ENCODE measurements around the gene FEN1. TPM values are rescaled to one million over a fixed set of nuclear protein-coding genes. Genes with fewer than 3 reads are reported as not detected.

FEN1 gene
- total and polyA plus RNA-seq, 12 donors, result 3.9 to 32.0 (median 10.0) TPM

DNA sequence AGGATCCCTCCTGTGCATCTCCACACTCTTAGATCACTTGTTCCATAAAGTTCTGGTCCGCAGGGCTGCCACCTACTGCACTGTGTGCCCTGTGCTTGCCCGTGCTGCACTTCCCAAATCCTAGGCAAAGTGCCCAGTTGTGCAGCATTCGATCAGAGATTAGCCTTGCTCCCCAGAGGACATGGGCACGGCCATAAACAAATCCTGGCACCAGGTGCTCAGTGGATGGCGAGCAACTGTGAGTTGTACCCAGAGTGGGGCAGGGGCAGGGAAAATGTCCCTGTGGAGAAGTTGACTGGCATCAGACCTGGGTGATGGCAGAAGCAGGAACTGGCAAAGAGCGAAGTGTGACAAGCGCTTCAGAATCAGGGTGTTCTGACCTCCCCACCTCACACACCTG lies 40.0 kb downstream of the FEN1 start:
- no peak for TF ChIP-seq POLR2A (IDR thresholded peaks at IDR 0.05)
- TF ChIP-seq, protein P1, sequence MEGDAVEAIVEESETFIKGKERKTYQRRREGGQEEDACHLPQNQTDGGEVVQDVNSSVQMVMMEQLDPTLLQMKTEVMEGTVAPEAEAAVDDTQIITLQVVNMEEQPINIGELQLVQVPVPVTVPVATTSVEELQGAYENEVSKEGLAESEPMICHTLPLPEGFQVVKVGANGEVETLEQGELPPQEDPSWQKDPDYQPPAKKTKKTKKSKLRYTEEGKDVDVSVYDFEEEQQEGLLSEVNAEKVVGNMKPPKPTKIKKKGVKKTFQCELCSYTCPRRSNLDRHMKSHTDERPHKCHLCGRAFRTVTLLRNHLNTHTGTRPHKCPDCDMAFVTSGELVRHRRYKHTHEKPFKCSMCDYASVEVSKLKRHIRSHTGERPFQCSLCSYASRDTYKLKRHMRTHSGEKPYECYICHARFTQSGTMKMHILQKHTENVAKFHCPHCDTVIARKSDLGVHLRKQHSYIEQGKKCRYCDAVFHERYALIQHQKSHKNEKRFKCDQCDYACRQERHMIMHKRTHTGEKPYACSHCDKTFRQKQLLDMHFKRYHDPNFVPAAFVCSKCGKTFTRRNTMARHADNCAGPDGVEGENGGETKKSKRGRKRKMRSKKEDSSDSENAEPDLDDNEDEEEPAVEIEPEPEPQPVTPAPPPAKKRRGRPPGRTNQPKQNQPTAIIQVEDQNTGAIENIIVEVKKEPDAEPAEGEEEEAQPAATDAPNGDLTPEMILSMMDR (IDR thresholded peaks at IDR 0.05), result no peak
- Histone ChIP-seq H3K36me3 (replicated peaks in 1 of 2) (peaks cover 0 to 3% of the 10 kb centered on the region in 2 donors), H3K4me1 (replicated peaks in 1 of 2) (peaks cover 34 to 68% of the 10 kb centered on the region in 2 donors), H3K27ac (peak overlapping the region in 4 of 5 donors; percentile 3 to 98 (median 94)), H3K4me3 (no peak overlapping the region), H3K9me3 (replicated peaks in 1 of 3) (no peaks in the 10 kb centered on the region), H3K27me3 (no peaks in the 10 kb centered on the region)
- WGBS, 4 donors, result 40 to 70% (median 53%) methylated on average over 5 to 7 of the region's 7 CpGs
- DNase-seq, result peak in 5 of 7 donors; percentile 50 to 84 (median 57)
- intact Hi-C loops (cut with DNase I), result no loop called here

DNA sequence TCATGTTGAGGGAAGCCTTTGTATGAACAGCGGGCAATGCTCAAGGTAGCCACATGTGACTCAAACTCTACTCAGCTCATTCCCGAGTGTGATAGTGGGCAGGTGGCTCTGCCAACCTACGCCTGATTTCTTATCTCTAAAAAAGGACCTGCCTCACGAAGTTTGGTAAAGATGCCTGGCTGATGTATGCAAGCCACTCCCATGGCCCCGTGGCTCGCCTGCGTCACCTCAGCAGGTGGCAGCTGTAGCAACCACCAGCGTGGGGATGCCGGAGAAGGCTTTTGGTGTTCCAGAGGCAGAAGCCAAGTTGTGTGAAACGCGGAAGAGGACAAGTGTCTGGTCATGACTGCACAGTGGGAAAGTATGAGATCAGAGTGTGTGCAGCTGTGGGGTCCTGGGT lies 40.8 kb downstream of the FEN1 start:
- DNase-seq, result peak in 1 of 7 donors; percentile 39
- H3K27me3 ChIP-seq, result no peaks in the 10 kb centered on the region

DNA sequence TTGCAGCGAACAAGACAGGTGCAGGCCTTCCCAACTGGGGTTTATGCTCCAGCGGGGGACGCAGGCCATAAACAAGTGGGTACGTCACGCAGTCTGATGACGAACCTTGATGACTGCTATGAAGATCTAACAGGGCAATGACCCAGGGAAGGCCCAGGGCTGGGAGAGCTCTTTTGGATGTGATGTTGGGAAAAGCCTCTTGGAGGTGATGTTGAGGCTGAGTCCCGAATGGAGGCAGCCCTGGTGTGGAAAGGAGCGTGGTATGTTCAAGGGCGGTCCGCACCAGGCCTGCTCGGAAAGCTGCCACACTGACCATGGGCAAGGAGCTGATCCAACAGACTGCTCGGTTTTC lies 41.2 kb downstream of the FEN1 start:
- Histone ChIP-seq H3K4me1 (replicated peaks in 1 of 2) (peaks cover 34 to 68% of the 10 kb centered on the region in 2 donors), H3K27me3 (no peaks in the 10 kb centered on the region), H3K27ac (peak overlapping the region; percentile 53 to 98 (median 92)), H3K9me3 (replicated peaks in 1 of 3) (no peaks in the 10 kb centered on the region), H3K4me3 (no peak overlapping the region), H3K36me3 (replicated peaks in 1 of 2) (peaks cover 0 to 14% of the 10 kb centered on the region in 2 donors)
- intact Hi-C loops (cut with DNase I), result no loop called here
- DNase-seq, result peak in 4 of 7 donors; percentile 41 to 69 (median 58)
- no peak for TF ChIP-seq POLR2A (IDR thresholded peaks at IDR 0.05)
- TF ChIP-seq, protein P1 (IDR thresholded peaks at IDR 0.05), result peak in 1 of 6 experiments; percentile 9
- 64 to 71% (median 70%) methylated on average over 11 to 12 of the region's 12 CpGs for WGBS, 4 donors

More for the DNA sequence above, 40.8 kb downstream of the FEN1 start:
- Histone ChIP-seq H3K27ac (peak overlapping the region; percentile 53 to 98 (median 92)), H3K4me1 (replicated peaks in 1 of 2) (peaks cover 34 to 68% of the 10 kb centered on the region in 2 donors), H3K9me3 (replicated peaks in 1 of 3) (no peaks in the 10 kb centered on the region), H3K36me3 (replicated peaks in 1 of 2) (peaks cover 0 to 10% of the 10 kb centered on the region in 2 donors), H3K4me3 (no peak overlapping the region)
- TF ChIP-seq POLR2A (IDR thresholded peaks at IDR 0.05), result no peak
- TF ChIP-seq, protein P1 (IDR thresholded peaks at IDR 0.05), result no peak
- intact Hi-C loops (cut with DNase I), result no loop called here
- WGBS, 4 donors, result 69 to 77% (median 69%) methylated on average over 6 to 11 of the region's 11 CpGs

DNA sequence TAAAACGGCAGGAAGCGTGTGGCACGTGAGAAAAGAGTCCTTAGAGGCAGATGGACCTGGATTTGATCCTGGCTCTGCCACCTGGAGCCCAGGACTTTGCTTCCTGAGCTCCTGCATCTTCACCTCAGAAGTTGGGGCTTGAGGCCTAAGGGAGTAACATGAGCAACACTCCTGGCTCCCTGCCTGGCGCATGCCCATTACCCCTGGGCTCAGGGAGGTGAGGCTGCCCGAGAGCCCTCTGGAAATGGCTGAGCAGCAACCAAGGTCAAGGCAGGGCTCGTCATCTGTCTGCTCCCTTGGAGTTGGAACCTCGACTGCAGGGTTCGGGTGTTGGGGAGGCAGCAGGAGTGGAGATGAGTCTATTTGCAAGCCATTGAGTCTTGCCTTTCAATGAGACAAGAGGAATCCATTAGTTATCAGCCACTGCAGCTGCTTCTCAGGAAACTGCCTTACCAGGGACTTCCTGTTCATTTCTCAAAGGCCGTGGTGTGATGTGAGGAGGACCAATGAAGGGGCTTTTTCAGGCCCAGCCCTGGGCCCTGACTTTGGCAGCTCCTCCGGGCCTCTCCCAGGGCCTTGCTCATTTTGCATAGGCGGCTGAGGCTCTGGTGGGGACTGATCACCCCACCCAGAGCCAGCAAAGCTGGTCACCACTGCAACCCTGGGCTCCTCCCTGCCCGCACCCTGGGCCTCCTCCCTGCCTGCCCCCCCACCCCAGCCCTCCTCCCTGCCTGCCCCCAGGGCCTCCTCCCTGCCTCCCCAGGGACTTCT lies 41.8 kb downstream of the FEN1 start:
- peak overlapping the region in 1 of 4 donors; percentile 7 for H3K4me3 ChIP-seq
- peaks cover 0 to 18% of the 10 kb centered on the region in 2 donors for H3K36me3 ChIP-seq (replicated peaks in 1 of 2)
- 20 to 31% (median 25%) methylated on average over 10 to 12 of the region's 12 CpGs for WGBS, 4 donors
- peak; percentile 84 to 96 (median 94) for DNase-seq
- intact Hi-C loops (cut with DNase I), result no loop called here
- H3K27ac ChIP-seq, result peak overlapping the region; percentile 53 to 98 (median 92)
- peak in 1 of 2 donors; percentile 33 for TF ChIP-seq POLR2A (IDR thresholded peaks at IDR 0.05)
- TF ChIP-seq, protein P1 (IDR thresholded peaks at IDR 0.05), result peak in 1 of 6 experiments; percentile 1
- H3K9me3 ChIP-seq (replicated peaks in 1 of 3), result no peaks in the 10 kb centered on the region
- peaks cover 32 to 68% of the 10 kb centered on the region in 2 donors for H3K4me1 ChIP-seq (replicated peaks in 1 of 2)
- no peaks in the 10 kb centered on the region for H3K27me3 ChIP-seq
